RPMI8226 (cell line): ENCODE measurements around the gene MESD.
A peak's percentile ranks its signal among the peaks of the same experiment; 100 is the strongest.

ENCODE experiments used
- DNase-seq: peaks from one replicate; pipeline ENCODE4 v3.0.0-alpha.2; 2015

Gene MESD

DNA sequence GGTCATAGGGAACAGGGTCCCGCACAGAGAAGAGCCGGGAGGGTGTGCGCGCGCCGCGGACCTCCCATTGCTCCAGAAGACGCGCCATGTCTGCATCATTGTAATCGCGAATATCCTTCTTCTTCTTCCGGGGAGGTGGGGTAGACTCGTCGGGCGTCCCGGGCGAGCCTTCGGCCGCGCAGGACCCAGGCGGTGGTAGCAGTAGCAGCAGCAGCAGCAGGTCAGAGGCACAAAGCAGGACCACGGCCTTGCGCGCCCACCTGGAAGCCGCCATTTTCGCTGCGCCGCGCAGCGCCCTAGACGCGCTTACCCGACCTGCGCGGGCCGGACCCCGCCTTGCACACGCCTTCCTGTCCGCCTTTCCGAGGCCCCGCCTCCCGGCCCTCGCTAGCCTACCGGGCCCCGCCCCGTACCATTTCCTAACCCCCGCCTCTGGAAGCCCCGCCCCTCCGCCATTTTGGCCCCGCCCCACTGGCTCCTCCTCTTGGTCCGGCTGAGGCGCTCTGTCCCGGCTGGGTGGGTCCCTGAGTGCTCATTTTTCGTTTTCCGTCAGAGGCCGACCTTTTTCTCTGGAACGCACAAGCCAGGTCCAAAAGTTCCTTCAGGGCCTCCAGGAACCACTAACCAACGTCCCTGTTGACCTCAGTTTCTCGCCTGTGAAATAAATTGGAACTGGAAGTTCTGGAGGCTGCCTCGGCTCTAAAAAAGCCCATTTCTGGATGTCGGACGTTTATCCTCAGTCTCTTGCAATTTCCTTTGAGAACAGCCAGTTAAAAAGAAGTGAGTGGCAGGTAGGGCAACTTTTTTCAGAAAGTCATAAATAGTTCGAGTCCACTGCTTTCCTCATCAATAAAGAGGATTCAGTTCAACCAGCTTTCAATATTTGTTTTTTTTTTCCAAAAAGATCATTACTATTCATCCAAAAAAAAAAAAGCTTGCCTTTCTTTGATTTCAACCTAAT, at the start of gene MESD:
Gene MESD (minus strand): TSS at position 302 of the 961 bp plus-strand sequence. CDS start 28 bp downstream, at position 274.
- peak; percentile 98 for DNase-seq

DNA sequence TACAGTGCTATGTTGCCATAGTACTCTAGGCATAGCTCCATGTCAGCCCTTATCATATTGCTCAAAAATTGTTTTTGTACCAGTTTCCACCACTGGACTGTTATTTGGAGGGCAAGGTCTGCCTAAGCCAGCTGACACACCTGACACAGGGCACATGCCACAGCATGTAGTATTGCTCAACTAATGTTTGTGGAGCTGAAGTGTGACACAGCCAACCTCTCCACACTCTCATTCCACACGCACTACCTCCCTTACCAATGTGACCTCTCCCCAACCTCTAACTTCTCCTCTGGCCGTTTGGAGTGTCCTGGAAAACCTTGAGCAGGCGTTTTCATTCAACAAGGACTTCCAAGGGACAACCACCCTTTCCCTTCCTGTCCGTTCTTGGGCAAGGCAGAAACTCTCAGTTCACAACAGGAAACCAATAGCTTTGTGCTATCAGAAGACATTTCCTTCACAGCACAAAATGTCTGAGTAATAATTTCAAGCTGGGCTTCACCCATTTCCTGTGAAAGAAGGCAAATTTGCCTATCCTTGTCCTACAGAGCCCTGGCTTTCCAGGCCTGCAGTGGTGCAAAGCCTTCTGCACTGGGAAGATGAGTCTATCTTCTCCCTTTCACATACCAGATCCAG, 49.5 kb upstream of the MESD start:
- DNase-seq: no peak

DNA sequence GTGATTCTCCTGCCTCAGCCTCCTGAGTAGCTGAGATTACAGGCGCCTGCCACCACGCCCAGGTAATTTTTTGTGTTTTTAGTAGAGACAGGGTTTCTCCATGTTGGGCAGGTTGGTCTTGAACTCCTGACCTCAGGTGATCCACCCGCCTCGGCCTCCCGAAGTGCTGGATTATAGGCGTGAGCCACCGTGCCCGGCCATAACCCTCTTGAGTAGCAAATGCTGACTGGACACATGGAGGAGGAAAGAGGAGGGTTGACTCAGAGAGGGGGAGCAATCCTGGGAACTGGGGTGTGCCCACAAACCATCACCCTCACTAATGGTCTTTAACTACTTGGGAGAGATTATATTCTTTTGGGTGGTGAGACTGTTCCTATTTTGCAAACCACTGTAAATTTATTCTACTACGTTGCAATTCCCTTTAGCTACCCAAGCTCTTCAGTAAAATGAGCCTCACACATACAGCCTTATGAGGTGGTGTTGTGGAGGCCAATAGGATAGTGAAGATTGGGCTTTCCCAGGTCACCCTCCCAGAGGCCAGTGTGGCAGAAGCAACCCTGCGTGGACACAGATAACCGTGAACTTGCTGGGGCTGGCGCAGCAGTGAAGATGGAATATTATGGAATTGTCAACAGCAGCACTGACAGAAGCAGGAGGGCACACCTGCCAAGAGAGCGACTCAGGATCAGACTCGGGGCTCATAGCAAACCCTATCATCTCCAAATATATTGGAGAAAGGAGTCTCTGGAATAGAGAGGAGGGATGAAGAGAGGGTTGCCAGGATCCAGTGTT, 48.5 kb upstream of the MESD start:
- DNase-seq: no peak

DNA sequence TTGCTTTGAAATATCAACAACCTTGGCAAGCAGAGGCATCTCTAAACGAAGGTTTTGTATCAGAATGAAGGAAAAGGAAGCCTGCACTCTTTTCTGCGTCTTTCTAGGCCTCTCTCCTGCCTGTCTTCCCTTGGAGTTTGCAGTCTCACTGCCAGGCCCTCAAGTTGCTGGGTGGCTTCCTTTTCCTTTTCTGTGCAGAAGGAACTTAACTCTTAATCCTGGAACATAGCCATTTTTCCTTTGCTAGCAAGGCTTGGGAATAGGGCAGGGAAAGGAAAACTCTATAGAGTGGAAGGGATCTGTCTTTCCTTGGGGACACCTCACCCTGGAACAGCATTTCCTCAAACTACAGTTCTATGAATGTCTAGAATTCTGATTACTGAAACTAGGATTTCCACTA, 43.9 kb upstream of the MESD start:
- no peak for DNase-seq

DNA sequence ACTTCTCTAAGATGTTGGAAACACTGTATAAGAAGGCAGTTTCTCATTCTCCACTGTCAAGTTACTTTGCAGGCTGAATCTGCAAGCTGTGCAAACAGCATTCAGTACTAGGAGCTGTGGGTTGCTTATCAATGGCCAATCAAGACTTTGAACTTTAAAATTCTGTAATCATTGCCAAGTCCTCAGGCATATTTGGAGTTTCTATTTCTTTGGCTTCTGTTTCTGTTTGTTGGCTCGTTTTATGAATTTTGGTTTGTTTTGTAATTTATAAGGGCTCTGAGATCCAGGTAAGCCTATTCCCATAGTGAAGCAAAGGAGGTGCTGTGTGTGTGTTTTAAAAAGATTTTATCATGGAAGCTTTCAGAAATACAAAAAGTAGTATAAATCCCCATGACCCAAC, 43.2 kb upstream of the MESD start:
- DNase-seq: no peak

DNA sequence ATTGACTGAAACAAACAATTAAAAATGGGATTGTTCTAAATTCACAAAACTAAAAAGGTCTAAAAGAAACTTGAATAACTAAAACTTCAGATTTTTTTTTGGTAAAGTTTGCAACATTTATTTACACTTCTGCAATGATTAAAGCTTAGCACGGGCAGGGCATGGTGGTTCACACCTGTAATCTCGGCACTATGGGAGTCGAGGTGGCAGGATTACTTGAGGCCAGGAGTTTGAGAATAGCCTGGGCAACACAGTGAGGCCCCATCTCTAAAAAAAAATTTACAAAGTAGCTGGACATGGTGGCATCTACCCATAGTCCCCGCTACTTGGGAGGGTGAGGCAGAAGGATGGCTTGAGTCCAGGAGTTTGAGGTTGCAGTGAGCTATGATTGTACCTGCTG, 42.7 kb upstream of the MESD start:
- DNase-seq: peak; percentile 24

DNA sequence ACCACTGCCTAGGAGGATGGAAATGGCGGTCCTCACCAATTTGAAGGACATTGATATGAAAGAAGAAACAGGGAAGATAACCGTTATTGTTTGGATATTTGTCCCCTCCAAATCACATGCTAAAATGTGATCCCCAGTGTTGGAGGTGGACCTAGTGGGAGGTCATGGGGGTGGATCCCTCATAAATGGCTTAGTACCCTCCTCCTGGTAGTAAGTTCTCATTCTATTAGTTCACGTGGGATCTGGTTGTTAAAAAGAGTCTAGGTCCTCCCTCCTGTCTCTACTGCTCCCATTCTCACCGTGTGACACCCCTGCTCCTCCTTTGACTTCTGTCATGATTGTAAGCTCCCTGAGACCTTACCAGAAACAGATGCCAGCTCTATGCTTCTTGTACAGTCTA, 41.6 kb upstream of the MESD start:
- DNase-seq: no peak

DNA sequence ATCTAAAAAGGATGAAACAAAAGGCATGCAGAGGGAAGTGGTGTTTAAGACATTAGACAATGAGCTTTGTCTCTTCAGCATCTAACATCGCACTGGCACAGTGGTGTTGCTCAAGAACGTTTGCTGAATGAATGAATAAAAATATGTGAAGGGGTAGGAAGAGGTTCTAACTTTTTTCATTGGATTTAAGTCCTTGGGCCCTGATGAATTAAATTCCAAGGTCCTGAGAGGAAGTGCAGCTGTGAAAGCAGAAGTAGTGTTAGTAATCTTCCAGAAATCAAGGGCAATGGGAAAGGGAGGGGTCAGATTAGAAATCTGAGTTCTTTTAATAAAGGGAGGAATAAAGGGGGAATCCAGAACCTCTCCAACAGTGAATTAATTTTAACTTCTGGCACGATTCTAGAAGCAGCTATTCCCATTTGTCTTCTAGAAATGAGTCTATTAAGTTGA, 40.7 kb upstream of the MESD start:
- no peak for DNase-seq

DNA sequence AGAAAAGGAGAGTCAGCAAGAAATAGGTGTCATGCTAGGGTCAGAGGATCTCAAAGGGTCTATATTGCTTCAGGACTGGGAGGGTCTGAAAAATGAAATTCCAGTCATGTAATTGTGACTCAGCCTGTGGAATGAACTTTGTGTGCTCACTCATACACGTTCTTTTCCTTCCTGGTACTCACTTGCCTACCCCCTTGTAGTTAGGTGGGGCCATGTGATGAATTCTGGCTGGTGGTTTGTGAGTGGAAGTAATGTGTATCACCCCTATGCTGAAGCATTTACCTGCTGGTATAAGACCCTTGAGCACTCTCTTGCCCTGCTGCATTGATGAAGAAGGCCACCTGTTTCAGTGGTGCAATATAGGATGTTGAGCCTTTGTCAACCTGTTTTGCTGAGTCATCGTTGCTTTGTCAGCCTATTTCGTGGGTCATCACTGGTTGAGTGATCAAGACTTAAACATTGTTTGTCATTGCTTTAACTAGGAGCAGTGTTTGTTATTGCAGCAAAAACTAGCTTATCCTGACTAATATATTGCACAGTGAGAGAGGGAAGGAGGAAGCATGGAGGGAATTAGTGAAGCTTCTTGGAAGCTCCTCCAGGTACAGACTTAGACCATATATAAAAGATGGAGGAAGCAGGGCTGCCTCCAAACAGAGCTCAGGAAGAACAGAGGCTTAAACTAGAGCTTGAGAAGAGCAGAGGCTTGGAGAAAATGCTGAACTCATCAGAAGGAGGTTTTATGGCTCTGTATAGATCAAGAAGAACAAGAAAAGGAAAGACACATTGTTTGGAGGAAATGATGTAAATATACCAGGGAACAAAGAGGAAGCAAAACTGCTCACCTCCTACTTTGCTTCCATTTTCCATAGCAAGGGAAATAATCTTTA, 40.0 kb upstream of the MESD start:
- peak; percentile 23 for DNase-seq

DNA sequence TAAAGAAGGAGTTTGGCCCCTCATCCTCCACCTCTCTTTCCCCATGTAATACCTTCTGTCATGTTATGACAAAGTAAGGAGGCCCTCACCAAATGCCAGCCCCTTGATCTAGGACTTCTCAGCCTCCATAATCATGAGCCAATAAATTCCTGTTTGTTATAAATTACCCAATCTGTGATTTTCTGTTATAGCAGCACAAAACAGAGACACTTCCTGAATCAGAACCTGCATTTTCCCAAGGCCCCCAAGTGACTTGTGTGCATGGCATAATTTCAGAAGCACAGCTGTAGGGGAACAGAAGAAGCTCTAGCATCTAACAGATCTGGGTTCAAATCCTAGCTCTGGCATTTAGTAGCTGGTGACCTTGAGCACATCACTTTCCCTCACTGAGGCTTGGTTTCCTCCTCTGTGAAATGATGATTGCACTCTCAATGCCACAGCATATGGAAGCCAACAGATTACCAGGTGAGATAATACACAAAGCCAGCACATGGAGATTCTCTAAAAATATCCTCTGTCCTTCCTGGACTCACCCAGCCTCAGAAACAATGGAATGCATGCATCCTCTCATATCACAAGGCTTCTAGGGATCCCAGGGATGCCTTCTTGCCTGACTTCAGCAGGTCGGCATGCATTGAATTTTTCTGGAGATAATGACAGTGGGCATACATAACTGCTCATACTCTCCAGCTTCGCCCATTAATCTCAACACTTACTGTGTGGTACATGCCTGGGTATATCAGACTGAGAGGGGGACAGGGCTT, 37.4 kb upstream of the MESD start:
- DNase-seq: no peak

DNA sequence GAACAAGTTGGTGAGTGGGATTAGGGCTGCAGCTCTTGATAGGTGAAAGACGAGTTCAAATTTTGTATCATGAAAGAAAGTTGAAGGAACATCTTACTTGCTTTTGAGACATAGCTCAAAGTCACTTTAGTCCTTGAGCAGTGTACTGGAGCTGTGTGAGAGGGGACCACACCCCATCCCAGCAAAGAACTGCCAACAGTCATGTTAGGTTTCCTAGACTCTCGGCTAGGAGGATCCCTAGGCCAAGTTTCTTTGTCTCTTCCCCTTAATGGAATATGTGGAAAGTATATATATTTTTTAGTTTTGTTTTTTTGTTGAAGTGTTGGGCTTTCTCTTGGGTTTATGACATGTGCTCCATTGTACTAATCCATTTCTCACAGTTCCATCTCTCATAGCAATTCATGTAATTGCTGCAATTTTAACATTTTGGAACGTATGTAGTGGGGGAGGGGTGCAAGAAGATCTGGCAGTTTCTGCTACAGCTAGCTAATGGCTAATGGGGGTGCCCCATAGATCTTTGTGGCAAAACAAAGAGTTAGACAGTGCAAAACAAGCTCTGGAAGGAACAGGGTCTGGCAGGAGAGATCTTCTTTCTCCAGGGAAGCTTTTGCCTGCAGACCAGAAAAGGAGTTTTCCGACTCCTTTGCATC, 36.2 kb upstream of the MESD start:
- DNase-seq: no peak

DNA sequence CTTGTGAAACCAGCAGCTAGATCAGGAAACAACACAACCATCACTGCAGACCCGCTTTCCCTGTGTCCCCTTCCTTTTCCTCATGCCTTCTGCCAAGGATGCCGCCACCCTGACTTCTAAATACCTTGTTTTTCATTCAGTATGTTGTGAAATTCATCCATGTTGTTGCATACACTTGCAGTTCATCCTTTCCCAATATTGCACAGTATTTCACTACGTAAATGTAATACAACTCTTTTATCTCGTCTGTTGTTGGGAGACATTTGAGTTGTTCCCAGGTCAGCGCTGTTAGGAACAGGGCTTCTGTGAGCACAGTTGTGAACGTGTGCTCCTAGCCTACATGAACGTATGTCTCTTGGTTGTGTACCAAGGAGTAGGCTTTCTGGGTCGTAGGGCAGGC, 35.3 kb upstream of the MESD start:
- DNase-seq: no peak

DNA sequence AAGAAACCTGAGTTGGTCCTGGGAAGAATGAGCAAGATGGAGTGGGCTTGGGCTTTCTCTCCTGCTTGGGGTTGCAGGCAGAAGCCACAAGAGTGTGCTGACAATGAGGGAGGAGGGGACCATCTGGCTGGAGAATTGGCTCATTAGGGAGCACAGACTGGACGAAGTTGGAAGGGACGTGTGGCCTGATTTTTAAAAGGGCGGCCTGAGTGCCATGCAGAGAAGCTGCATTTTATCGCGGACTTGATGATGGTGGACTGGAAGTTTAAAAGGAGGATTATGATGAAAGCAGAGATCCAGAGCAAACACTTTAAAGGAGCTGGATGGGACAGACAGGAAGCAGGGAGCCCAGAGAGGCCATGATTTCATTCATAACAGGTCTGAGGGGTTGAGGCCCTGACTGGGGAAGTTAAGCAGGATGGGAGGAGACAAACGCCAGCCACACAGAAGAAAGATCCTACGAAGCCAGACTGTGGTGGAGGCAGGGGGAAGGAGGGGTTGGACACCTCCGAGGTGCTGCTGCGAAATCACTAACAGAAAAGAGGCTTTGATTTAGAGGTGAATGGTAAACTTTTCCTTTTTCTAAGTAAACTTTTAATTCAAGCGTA, 34.8 kb upstream of the MESD start:
- peak; percentile 20 for DNase-seq

DNA sequence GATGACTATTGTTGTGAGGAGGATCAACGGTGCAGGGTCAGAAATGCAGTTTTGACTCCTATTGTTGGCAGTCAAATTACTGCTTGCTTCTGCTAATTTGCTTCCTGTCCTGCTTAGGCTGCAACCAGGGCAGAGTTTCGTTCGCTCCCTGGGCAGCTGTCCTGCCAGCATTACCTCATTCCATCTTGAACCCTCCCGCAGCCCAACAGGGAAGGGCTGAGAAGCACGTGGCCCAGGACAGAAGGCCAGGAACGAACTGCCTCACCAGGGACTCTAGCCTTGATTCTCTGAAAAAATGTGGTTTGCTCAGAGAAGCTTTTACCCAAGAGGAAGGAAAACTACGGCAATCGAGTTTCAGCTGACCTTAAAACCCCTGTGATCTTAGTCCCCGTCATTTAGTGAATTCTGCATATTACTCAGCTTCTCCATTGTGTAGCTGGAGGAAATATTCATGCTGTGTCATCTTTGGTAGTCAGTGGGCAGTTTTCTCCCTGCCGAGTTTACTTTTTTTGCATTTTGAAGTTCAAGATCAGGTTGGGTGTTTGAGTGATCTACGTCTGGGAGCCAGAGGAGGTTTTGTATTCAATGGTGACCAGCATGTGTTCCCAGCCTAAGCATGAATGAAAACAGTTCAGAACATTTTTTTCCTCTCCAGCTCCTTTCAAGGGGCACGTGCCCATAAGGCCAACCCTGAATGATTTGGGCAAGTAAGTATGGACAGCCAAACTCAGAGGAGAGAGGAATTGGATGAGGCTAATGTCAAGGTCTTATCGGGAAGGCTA, 34.1 kb upstream of the MESD start:
- DNase-seq: peak; percentile 96

DNA sequence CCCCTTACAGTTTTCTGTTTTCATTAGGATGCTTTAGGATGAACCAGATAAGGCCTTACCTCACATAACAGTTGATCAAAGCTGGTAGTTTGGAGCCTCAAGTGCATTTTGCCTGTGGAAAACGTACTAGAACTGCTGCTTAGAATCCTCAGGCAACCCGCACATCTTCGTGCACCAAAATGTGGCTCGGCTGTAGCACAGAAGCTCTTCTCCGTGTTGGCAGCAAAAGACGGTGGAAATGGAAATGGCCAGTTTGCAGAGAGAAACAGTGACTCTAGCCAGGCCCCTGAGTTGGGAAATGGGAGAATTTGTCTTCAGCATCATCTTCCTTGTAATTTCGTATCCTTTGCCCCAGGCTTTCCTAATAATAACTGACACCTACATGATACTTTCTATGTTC, 31.7 kb upstream of the MESD start:
- DNase-seq: no peak

DNA sequence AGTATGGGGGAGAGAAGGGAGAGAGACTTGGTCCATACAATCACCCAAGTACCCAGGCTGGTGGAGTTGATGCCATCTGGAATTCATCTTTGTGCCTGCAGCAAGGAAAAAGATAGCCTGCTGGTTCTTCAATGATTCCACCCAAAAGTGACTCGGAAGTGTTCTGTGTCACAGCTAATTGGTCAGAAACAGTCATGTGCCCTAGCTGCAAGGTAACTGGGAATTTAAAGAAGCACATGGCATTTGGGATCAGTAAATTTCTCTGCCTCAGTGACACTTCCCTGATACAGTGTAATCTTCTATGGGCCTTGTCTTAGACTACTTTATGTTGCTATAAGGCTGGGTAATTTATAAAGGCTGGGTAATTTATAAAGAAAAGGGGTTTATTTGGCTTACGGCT, 28.6 kb upstream of the MESD start:
- DNase-seq: no peak

DNA sequence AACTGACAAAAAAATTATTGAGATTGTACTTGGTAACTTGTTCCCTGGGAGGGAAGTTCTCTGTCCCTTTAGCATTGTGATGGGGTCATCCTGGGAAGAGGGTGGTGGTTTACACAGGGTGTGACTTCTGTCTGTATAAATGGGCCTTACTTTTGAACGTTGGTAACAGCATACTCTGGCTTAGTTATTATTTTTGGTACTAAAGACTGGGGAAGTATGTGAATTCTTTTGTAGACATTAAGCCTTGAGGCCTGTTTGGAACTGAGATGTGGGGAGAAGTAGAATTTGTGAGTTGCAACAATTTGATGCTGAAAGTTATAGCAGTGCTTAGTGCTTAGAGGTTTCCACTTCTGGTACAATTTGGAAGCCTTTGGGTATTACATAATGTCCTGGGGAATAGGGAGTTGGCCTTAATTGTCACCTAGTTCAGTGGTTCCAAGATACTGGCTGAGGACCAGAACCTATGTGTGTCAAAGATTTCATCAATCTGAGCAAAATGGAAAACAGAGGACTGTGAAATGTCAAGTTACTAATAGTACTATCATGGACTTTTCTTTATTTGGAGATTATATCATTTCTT, 27.0 kb upstream of the MESD start:
- no peak for DNase-seq

DNA sequence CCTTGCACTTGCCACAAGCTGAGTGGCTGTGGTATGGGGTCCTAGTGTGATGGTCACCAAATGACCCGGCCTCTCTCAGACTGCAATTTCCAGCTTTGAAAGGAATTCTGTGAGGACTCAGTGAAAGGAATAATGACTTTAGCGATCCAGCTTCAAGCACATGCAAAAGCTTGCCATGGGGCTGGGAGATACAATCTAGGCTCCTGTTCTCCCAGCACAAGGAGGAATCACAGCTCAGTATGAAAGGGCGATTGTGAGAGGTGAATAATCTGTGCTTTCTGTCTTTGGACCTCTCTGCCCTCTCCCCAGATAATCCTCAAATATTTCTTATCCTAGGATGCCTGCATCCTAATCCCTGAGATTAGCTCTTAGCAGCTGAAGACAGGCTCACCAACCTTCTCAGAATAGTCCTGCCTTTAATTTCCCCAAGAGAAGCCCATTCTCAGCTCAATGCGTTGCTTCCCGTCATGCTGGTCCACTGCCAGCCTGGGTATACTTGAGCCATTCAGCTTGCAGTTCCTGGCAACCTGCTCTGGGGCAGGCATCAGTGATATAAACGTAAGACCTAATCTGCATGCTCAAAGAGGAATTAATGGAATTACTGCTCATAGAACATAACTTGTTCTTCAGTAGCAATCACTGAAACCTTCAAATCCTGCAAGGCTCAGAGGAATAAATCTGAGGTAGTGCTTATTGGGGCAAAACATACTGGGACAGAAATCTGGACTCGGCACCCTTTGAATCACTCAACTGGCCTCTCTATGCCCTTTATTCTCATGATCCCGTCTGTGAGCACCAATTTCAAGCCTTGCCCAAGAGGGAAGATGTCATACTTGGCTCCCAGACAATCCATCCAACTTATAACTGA, 26.2 kb upstream of the MESD start:
- no peak for DNase-seq
